GM12878 (cell line): Measurements from ENCODE around the gene TBP. TPM values are rescaled to one million over a fixed set of nuclear protein-coding genes. Genes with fewer than 3 reads are reported as not detected.

Experiments
- BCL11A ChIP-seq: IDR thresholded peaks from 2 replicates; pipeline ENCODE4 v1.6.1; 2011; ENCODE audit warnings: low read depth, low read length
- BHLHE40 ChIP-seq, 2 experiments: fragments of 450-650 bp in 1 of 2; IDR thresholded peaks; 2 replicates each; pipeline ENCODE4 v1.6.1; 2011 to 2017; ENCODE audit warnings: low read depth in 2 of 2, borderline replicate concordance in 1 of 2, improper control_type of control experiment in 1 of 2, low read length in 1 of 2, mild to moderate bottlenecking in 1 of 2
- CBX3 ChIP-seq: fragments of 200-600 bp; sonication (generic); IDR thresholded peaks from 2 replicates; pipeline ENCODE4 v1.6.1; 2016; ENCODE audit warnings: low read depth, borderline replicate concordance
- CEBPB ChIP-seq, 2 experiments: fragments of 150-350 bp in 1 of 2; IDR thresholded peaks; 2 replicates each; pipeline ENCODE4 v1.6.1; 2012 to 2014; ENCODE audit warnings: low read depth in 2 of 2, low read length in 2 of 2, borderline replicate concordance in 1 of 2, inconsistent platforms in 1 of 2
- EGR1 ChIP-seq, 2 experiments: IDR thresholded peaks; 1 replicate in 1 of 2; 2 replicates in 1 of 2; pipeline ENCODE4 v1.6.1; 2011 to 2012; ENCODE audit warnings: low read depth in 2 of 2, low read length in 2 of 2, borderline replicate concordance in 1 of 2, mild to moderate bottlenecking in 1 of 2, moderate library complexity in 1 of 2
- NRF1 ChIP-seq: conservative IDR thresholded peaks from 2 replicates; pipeline ENCODE4 v1.6.1; 2011; ENCODE audit warnings: mild to moderate bottlenecking, low read depth, low read length, improper control_type of control experiment
- SPI1 ChIP-seq: IDR thresholded peaks from 2 replicates; pipeline ENCODE4 v1.6.1; 2011; ENCODE audit warnings: low read depth, mild to moderate bottlenecking, low read length, moderate library complexity, borderline replicate concordance; ENCODE audit not compliant: insufficient read depth
- TCF7 ChIP-seq: IDR thresholded peaks from 2 replicates; pipeline ENCODE4 v1.6.1; 2014; ENCODE audit warnings: antibody characterized with exemption, borderline replicate concordance
- ZBED1 ChIP-seq: IDR thresholded peaks from 2 replicates; pipeline ENCODE4 v1.6.1; 2016; ENCODE audit warnings: borderline replicate concordance
- polyA plus RNA-seq, 11 experiments: library from polyadenylated mRNA; depleted of rRNA in 4 of 11; unstranded in 6 of 11; stranded (reverse) in 5 of 11; fragments of >200 nt; fragmentation: Nextera tagmentation in 4 of 11; fragmentation: Illumina TruSeq in 1 of 11; extraction: Ambion mirVana in 4 of 11; extraction: Trizol in 1 of 11; gene quantifications; 1 replicate in 1 of 11; 2 replicates in 10 of 11; pipeline versions ENCODE4 v1.2.1 to v1.2.3, GENCODE V29; 2011 to 2016; ENCODE audit warnings: inconsistent platforms in 2 of 11, missing spikeins in 2 of 11, low read depth in 1 of 11
- total RNA-seq, 4 experiments: library from RNA; depleted of rRNA in 3 of 4; stranded (reverse); fragments of >200 nt in 3 of 4; fragmentation: Illumina TruSeq in 1 of 4; extraction: Trizol in 1 of 4; gene quantifications; 2 replicates each; pipeline versions ENCODE4 v1.2.1 to v1.2.3, GENCODE V29; 2013 to 2021
- TF ChIP-seq, protein P1 (sequence below): fragments of 450-650 bp; IDR thresholded peaks from 2 replicates; pipeline ENCODE4 v1.6.1; 2017; ENCODE audit warnings: mild to moderate bottlenecking, moderate library complexity
- TF ChIP-seq, protein P2 (sequence below): fragments of 450-650 bp; IDR thresholded peaks from 2 replicates; pipeline ENCODE4 v1.6.1; 2017; ENCODE audit warnings: mild to moderate bottlenecking, low read depth, inconsistent platforms; ENCODE audit not compliant: poor library complexity, severe bottlenecking
- TF ChIP-seq, protein P3 (sequence below): fragments of 450-650 bp; IDR thresholded peaks from 2 replicates; pipeline ENCODE4 v1.6.1; 2016; ENCODE audit warnings: mild to moderate bottlenecking, moderate library complexity, borderline replicate concordance
- TF ChIP-seq, protein P4 (sequence below): fragments of 450-650 bp; formaldehyde crosslinking; IDR thresholded peaks from 2 replicates; pipeline ENCODE4 v1.5.0; 2022; ENCODE audit warnings: mild to moderate bottlenecking, missing genetic modification characterization

The TBP gene
- total and polyA plus RNA-seq, 10 of the 15 experiments (the other 5 are each of a cell fraction or from before 2014, with no cell fraction given), result 13.6 to 39.5 (median 26.5) TPM

DNA sequence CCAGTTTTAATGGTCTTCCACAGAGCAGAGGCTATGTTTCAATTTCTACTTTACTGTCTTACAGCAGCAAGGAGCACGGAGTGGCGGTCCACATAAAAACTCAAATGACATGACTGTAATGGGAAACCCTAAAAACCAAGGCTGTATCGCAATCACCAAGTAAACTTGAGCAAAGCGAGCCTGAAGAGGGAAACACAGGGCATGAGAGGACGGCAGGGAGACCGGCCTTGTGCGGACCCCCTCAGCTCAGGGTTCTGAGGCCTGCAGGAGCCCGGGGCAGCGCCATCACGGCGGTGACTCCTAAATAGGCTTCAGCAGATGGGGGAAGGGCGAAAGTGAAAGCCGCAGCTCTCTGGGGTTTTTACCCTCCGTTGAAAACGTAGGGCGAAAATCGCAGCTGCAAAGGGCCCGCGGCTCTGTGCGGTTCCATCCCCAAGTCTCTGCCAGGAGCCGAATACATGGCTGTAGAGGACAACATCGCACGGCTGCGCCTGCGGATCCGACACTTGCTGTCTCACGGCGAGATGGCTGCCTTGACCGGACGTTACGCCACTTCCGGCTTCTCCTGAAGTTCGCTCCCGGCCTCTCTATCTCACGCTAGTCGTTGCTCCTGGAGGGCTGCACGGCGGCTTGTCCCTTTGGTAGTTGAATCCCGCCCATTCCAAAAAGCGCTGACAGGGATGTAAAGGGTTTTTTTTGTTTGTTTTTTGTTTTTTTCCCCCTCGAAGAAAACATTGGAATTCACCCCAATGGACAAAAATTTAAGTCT, 1.2 kb upstream of the TBP start, which contains the start of gene PSMB1 (continued):
- TF ChIP-seq, protein P1, sequence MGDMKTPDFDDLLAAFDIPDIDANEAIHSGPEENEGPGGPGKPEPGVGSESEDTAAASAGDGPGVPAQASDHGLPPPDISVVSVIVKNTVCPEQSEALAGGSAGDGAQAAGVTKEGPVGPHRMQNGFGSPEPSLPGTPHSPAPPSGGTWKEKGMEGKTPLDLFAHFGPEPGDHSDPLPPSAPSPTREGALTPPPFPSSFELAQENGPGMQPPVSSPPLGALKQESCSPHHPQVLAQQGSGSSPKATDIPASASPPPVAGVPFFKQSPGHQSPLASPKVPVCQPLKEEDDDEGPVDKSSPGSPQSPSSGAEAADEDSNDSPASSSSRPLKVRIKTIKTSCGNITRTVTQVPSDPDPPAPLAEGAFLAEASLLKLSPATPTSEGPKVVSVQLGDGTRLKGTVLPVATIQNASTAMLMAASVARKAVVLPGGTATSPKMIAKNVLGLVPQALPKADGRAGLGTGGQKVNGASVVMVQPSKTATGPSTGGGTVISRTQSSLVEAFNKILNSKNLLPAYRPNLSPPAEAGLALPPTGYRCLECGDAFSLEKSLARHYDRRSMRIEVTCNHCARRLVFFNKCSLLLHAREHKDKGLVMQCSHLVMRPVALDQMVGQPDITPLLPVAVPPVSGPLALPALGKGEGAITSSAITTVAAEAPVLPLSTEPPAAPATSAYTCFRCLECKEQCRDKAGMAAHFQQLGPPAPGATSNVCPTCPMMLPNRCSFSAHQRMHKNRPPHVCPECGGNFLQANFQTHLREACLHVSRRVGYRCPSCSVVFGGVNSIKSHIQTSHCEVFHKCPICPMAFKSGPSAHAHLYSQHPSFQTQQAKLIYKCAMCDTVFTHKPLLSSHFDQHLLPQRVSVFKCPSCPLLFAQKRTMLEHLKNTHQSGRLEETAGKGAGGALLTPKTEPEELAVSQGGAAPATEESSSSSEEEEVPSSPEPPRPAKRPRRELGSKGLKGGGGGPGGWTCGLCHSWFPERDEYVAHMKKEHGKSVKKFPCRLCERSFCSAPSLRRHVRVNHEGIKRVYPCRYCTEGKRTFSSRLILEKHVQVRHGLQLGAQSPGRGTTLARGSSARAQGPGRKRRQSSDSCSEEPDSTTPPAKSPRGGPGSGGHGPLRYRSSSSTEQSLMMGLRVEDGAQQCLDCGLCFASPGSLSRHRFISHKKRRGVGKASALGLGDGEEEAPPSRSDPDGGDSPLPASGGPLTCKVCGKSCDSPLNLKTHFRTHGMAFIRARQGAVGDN, result no peak
- TF ChIP-seq BCL11A (no peak), SPI1 (no peak), CBX3 (no peak), NRF1 (no peak), EGR1 (IDR thresholded peaks at IDR 0.05; ENCODE audit: borderline replicate concordance in 1 of 2, low read depth in 2 of 2, low read length in 2 of 2) (0 out of 3 replicates have a peak, but pooled peaks of 1 of the 2 experiments have one; percentile 51), ZBED1 (0 out of 2 replicates have a peak, but pooled peaks have one; percentile 22), CEBPB (IDR thresholded peaks at IDR 0.05; ENCODE audit: borderline replicate concordance in 1 of 2, low read depth in 2 of 2, low read length in 2 of 2) (no peak), BHLHE40 (IDR thresholded peaks at IDR 0.05; ENCODE audit: borderline replicate concordance in 1 of 2, low read depth in 2 of 2, low read length in 1 of 2) (peak in 1 of 2 experiments; percentile 29; a peak in 1 of 4 replicates), TCF7 (no peak)
- TF ChIP-seq, protein P2, sequence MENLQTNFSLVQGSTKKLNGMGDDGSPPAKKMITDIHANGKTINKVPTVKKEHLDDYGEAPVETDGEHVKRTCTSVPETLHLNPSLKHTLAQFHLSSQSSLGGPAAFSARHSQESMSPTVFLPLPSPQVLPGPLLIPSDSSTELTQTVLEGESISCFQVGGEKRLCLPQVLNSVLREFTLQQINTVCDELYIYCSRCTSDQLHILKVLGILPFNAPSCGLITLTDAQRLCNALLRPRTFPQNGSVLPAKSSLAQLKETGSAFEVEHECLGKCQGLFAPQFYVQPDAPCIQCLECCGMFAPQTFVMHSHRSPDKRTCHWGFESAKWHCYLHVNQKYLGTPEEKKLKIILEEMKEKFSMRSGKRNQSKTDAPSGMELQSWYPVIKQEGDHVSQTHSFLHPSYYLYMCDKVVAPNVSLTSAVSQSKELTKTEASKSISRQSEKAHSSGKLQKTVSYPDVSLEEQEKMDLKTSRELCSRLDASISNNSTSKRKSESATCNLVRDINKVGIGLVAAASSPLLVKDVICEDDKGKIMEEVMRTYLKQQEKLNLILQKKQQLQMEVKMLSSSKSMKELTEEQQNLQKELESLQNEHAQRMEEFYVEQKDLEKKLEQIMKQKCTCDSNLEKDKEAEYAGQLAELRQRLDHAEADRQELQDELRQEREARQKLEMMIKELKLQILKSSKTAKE, result no peak
- TF ChIP-seq, protein P3, sequence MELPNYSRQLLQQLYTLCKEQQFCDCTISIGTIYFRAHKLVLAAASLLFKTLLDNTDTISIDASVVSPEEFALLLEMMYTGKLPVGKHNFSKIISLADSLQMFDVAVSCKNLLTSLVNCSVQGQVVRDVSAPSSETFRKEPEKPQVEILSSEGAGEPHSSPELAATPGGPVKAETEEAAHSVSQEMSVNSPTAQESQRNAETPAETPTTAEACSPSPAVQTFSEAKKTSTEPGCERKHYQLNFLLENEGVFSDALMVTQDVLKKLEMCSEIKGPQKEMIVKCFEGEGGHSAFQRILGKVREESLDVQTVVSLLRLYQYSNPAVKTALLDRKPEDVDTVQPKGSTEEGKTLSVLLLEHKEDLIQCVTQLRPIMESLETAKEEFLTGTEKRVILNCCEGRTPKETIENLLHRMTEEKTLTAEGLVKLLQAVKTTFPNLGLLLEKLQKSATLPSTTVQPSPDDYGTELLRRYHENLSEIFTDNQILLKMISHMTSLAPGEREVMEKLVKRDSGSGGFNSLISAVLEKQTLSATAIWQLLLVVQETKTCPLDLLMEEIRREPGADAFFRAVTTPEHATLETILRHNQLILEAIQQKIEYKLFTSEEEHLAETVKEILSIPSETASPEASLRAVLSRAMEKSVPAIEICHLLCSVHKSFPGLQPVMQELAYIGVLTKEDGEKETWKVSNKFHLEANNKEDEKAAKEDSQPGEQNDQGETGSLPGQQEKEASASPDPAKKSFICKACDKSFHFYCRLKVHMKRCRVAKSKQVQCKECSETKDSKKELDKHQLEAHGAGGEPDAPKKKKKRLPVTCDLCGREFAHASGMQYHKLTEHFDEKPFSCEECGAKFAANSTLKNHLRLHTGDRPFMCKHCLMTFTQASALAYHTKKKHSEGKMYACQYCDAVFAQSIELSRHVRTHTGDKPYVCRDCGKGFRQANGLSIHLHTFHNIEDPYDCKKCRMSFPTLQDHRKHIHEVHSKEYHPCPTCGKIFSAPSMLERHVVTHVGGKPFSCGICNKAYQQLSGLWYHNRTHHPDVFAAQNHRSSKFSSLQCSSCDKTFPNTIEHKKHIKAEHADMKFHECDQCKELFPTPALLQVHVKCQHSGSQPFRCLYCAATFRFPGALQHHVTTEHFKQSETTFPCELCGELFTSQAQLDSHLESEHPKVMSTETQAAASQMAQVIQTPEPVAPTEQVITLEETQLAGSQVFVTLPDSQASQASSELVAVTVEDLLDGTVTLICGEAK, result peak; percentile 92
- TF ChIP-seq, protein P4, sequence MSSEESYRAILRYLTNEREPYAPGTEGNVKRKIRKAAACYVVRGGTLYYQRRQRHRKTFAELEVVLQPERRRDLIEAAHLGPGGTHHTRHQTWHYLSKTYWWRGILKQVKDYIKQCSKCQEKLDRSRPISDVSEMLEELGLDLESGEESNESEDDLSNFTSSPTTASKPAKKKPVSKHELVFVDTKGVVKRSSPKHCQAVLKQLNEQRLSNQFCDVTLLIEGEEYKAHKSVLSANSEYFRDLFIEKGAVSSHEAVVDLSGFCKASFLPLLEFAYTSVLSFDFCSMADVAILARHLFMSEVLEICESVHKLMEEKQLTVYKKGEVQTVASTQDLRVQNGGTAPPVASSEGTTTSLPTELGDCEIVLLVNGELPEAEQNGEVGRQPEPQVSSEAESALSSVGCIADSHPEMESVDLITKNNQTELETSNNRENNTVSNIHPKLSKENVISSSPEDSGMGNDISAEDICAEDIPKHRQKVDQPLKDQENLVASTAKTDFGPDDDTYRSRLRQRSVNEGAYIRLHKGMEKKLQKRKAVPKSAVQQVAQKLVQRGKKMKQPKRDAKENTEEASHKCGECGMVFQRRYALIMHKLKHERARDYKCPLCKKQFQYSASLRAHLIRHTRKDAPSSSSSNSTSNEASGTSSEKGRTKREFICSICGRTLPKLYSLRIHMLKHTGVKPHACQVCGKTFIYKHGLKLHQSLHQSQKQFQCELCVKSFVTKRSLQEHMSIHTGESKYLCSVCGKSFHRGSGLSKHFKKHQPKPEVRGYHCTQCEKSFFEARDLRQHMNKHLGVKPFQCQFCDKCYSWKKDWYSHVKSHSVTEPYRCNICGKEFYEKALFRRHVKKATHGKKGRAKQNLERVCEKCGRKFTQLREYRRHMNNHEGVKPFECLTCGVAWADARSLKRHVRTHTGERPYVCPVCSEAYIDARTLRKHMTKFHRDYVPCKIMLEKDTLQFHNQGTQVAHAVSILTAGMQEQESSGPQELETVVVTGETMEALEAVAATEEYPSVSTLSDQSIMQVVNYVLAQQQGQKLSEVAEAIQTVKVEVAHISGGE, result no peak
